HG03108 (cell line): ENCODE results near the gene HNRNPLL.
"Not testable (repeated sequence)": the region's sequence is repeated elsewhere in the genome, so short reads cannot be mapped to it uniquely, and the experiment has no call there.

Source experiments
- ATAC-seq: cut with Tn5 transposase; IDR thresholded peaks from one replicate; pipeline ENCODE4 v1.9.1; 2021; ENCODE audit warnings: moderate library complexity; ENCODE audit not compliant: unreplicated experiment

Gene HNRNPLL

DNA sequence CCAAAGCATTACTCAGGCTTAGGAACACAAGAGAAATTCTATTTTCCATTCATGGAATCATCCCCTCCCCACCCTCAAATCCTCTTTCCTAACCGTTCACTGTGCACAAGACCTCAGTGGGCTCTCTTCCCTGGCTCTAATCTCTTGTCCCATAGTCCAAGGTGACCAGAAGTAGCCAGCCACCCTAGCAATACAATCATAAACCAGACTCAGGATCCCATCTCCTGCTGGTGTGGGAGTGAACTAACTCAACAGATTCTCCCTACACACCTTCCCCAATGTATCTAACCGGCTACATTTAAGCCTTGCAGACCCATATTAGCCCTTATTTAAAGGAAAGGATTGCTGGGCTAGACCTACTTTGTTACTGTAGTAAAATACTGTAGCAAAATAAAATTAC lies 45.5 kb downstream of the HNRNPLL start:
- no peak for ATAC-seq

DNA sequence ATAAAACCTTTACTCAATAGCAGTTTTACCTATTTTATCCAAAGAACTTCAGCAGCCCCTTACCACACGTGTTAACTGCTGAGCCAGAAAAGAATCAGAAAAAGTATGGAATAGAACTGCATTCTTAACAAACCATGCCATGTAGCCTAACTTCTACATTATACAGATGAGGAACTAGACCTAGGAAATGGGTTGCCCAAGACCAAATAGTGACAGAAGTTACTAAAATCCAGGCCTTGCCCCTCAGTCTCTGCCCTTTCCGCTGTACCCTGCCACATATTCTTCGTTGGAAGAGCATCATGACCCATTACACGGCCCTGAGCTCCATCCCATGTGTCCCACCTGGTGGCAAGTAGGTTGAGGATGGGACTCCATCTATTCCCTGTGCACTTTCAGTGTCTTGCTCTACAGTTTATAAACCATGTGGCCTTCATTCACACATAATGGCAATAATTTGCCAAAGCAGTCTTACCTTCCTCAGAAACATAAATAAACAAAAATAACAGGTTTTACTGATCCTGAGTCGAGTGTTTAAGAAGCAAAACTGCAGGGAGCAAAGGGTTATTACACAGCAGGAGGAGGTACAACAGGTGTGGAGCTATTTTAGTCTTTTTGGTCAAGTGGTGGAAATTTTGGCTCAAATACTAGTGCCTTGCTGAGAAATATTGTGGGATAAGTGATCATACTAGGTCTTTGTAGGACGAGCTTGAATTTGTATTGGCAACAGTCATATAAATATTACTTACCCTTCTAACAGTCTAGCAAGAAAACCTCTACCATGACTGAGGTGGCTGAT lies 46.5 kb downstream of the HNRNPLL start:
- ATAC-seq: no peak

DNA sequence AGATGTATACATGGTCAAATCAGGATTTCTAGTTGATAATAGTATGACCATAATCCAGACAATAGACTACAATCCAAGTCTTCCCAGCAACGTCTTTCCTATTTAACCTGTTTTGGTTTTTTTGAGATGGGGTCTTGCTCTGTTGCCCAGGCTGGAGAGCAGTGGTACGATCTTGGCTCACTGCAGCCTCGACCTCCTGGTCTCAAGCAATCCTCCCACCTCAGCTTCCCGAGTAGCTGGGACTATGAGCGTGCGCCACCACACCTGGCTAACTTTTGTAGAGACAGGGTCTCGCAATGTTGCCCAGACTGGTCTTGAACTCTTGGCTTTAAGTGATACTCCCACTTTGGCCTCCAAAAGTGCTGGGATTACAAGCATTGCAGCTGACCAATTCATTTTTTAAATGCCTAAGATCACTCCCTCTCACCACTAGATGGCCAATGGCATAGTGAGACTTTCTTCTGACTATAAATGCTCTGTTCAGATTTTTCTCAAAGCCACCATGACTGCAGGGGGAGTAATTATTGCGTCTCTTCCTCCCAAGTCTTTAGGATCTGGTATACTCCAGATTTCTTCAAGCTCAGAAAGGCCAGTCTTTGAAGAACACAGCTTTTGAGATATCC lies 47.6 kb downstream of the HNRNPLL start:
- no peak for ATAC-seq

DNA sequence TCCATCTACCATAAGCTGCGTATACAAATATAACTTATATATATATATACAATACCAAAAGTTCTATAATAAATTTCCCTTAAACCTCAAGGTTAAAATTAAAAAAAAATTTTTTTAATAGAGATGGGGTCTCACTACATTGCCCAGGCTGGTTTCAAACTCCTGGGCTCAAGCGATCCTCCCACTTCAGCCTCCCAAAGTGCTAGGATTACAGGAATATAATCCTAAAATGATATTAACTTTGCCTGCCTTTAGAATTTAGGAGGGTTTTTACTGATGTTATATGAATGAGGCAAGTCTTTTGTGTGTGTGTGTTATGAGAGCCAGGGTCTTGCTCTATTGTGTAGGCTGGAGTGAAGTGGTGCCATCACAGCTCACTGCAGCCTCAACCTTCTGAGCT lies 49.2 kb downstream of the HNRNPLL start:
- ATAC-seq: no peak

DNA sequence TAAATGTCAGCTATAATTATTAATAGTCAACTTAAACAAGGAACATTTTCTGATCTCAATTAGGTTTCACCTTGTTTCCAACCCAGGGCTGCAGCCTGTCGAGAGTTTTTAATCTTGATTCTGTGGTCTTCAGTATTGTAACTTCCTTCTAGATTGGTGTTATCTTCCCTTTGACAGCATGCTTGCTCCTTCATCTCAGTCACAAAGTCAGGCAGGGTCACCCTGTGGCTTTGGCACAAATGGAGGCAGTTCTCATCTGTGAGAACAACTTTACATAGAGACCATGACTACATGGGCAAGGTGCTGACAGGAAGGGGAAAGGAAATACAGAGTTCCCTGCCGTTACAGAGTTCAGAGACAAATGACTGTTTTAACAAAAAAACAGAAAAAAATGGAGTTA lies 50.5 kb downstream of the HNRNPLL start:
- ATAC-seq: no peak

DNA sequence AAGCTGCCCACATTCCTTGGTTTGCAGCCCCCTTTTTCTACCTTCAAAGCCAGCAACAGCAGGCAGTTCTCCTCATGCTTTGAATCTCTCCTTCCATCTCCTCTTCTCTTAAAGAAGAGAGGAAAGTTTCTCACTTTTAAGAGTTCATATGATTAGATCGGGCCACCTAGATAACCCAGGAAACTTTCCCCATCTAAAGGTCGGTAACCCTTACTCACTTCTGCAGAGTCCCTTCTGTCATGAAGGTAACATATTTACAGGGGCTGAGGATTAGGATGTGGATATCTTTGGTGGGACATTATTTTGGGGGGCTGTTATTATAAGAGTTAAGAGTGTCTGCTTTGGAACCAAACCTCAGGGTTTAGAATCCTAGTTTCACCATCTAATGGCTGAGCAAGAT lies 51.0 kb downstream of the HNRNPLL start:
- no peak for ATAC-seq

DNA sequence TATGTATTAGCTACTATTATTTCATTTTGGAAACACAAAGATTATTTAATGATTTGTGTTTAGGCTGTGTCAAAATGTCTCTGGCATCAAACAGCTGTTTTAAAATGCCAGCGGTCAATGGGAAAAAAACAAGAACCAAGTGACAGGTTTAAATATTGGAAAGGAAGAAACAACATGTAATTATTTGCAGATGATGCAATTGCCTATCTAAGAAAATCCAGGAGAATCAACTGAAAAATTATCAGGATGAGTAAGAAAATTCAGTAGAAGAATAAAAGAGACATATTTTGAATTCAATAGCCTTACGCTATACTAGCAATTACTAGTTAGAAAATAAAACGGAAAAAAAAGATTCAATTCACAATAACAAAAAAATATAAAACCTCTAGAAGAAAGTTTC lies 51.6 kb downstream of the HNRNPLL start:
- no peak for ATAC-seq

DNA sequence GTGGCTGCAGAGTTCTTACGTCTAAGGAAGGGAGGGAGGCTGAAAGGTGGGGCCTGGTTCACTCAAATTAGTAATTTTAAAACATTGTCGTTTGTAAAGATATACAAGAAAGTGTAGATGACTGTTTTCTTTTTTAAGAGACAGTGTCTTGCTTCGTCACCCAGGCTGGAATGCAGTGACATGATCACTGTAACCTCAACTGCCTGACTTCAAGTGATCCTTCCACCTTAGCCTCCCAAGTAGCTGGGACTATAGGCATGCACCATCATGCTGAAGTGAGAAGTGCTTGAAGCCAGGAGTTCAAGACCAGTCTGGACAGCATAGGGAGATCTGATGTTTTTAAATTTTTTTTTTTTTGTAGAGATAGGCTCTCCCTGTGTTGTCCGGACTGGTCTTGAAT lies 52.9 kb downstream of the HNRNPLL start:
- ATAC-seq: no peak

DNA sequence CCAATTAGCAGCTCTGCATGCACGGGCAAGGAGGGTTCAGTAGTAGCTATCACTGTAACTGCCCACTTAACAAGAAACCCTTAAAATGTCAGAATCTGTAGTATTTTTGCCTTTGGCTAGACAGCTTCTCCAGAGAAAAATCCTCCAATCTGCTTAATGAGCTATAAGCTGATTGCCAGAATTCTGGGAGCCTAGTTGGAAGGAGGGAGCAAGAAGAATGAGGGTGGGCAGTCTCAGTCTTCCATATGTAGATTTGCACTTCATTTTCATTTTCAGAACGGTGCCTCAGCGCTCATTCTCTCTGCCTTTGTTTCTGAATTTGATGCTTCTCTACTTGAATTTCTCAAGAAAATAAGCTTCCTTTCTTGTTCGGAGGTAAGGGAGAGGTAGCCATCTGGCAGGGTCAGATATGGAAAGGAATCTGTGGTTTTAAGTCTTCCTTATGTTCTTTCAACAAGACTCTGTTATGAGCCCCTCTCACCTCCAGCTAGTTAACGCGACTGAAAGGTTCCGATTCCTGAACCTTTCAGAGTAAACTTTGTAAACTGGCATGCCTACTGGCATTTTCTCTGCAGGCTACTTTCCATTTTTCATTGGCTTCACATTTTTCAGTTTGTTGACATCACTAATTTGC lies 53.5 kb downstream of the HNRNPLL start:
- ATAC-seq: no peak

DNA sequence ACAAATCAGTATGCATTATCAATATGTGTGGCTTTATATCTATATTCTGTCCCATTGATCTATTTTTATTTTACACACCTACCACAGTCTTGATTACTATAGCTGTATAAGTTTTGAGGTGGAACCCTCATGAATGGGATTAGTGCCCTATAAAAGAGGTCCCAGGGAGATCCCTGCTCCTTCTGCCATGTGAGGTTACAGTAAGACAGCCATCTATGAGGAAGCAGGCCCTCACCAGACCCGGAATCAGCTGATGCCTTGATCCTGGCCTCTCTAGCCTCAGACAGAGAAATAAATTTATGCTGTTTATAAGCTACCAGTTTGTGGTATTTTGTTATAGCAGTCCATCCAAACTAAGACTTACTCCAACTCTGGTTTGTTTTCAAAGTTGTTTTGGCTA lies 54.9 kb downstream of the HNRNPLL start:
- no peak for ATAC-seq

DNA sequence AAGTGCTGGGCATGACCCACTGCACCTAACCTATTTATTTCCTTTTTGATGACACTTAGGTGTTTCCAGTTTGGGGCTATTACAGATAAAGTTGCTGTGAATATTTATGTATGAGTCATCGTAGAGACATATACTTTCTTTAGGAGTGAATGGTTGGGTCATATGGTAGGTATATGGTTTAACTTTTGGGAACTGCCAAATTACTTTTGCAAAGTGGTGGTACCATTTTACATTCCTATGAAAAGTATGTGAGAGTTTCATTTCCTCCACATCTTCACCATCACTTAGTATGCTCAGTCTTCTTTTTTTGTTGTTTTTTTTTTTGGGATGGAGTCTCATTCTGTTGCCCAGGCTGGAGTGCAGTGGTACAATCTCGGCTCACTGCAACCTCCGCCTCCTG lies 56.1 kb downstream of the HNRNPLL start:
- no peak for ATAC-seq

DNA sequence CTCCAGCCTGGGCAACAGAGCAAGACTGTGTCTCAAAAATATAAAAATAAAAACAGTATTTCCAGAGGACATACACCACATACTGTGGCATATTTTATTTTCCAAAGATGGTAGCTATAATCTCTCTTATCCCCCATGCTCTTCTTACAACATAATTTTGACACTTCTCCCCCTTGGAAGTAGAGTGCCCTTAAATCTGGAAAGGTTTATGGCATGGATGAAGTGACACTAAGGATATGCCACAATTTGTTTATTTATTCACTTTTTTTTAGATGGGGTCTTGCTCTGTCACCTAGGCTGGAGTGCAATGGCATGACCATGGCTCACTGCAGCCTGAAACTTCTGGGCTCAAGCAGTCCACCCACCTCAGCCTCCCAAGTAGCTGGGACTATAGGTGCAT lies 56.7 kb downstream of the HNRNPLL start:
- ATAC-seq: no peak

DNA sequence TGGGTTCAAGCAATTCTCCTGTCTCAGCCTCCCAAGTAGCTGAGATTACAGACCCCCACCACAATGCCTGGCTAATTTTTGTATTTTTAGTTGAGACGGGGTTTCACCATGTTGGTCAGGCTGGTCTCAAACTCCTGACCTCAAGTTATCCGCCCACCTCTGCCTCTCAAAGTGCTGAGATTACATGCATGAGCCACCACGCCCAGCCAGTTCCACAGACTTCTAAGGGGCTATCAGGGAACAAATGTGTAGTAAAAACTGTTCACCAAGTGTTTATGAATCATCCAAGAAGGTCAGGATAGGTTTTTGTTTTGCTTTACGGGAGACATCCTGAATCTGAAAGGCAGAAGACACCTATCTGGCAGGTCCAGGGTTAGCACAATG lies 60.5 kb downstream of the HNRNPLL start:
- ATAC-seq: not testable (repeated sequence)

DNA sequence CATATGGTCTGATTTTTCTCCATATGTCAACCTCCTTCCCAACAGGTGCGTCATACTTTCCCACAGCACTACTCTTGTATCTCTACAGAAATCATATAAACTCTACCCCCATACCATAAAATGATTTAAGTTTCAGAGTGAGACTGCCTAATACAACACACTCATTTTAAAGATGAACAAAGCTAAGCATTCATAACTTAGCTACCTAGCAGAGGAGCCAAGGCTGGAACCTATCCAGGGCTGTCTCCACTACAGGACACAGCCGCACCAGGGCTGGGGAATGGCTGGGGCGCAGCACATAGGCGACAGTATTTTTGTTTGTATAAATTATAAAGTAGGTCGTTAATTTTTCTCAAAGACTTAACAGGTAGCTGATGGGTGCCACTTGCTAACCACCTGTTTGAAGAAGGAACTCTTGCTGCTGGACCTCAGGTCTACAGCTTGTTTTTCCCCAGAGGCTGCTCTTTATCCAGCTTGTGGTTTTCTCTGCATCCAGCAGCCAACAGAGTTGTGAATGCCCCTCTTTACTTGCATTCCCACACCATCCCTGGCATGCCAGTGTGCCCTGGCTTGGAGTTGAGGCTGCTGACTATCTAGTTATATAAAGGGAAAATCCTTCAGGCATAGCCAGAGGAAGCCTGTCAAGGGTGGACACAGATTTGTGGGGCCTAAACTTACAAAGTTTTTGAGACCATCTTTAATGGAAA lies 62.0 kb downstream of the HNRNPLL start:
- ATAC-seq: no peak

DNA sequence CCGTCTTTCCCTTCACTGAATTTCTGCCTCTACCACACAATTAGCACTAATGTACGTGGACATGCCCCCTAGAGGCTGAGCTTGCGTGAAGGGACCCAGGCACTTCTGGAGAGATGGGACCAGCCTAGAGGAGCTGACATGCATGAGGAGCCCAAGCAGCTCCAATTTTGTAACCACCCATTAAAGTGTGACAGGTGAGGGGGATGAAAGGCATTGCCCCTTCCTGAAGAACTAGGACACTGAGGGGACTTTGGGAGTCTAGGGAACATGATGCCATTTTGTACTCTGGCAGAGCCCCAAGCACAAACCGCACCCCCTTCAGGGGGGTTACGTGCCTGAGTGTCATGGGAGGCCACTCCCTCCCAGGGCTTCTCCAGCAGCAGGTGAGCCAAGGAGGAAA lies 63.6 kb downstream of the HNRNPLL start:
- ATAC-seq: no peak

DNA sequence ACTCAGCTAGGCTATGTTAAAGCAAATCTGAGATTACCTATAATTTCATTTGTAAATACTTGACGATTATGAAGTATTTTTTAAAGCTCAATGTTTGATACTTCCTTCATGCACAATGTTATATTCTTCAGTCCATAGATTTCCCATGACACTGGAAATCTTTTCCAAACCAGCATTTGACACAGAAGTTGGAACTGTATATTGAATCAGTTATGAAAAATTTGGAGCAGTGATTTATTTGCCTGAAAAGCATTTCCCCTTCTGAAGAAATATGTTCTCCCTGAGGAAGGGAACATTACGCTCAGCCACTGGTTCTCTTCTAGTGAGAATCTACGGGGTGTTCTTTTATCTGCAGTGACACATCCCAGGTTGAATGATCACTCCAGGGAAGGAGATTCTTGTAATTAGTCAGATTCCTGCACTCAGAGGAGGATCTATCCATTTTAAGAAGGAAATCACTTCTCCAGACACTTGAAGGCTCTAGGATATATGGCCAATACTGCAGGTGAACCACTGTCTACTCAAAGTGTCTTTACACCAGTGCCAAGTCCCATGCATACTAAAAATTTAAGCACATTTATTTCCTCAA lies 64.7 kb downstream of the HNRNPLL start:
- no peak for ATAC-seq

DNA sequence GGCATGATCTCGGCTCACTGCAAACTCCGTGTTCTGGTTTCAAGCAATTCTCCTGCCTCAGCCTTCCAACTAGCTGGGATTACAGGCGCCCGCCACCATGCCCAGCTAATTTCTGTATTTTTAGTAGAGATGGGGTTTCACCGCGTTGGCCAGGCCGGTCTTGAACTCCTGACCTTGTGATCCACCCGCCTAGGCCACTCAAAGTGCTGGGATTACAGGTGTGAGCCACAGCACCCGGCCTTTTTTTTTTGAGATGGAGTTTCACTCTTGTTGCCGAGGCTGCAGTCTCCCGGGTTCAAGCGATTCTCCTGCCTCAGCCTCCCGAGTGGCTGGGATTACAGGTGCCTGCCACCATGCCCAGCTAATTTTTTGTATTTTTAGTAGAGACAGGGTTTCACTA lies 65.4 kb downstream of the HNRNPLL start:
- not testable (repeated sequence) for ATAC-seq

DNA sequence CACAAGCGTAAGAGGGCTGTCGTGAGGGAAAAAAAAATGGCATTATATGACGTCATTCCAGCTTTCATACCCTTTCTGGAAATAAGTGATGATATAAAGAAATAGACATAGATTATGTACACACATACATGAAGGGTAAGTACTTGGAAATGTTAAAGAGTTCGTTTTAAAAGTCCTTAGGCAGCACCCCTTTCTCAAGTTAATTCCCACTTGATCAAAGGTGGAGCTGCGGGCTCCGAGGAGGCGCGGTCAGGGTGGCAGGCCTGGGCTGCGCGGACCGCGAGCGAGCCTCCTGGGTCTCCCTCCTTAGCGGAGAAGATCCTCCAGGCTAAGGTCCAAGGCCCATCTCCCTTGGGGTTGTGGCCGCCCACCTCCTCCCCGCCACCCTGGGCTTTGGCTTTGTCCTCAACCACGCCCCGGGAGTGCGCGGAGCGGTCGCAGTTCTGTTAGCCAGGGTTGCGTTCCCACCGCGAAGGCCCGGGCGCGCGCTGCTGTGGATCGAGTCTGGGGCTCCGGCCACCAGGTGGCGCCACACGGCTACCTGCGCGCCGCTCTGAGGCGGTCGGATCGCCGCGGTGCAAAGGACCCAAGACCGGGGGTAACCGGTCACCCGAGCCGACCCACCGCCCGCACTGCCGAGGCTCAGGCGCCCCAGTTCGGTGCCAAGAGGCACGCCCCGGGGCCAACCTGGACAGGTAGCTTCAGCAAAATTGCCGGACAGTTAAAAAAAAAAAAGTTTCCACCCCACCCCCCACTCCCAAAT lies 66.8 kb downstream of the HNRNPLL start:
- peak; percentile 47 for ATAC-seq

DNA sequence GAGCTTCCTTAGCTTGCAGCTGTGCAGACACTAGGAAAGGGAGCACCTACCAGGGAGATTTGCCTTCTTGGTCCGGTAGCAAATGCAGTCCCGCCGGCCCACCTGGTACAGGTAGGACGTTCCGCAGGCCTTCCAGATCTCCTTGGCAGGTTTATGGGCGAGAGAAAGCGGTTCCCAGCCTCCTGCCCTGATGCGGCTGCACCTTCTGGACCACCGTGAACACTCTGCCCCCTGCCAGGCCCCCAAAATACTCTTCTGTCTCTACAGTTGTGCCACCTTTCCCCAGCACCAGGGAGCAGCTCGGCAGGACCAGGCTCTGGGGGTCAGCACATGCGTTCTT lies 67.4 kb downstream of the HNRNPLL start:
- no peak for ATAC-seq

DNA sequence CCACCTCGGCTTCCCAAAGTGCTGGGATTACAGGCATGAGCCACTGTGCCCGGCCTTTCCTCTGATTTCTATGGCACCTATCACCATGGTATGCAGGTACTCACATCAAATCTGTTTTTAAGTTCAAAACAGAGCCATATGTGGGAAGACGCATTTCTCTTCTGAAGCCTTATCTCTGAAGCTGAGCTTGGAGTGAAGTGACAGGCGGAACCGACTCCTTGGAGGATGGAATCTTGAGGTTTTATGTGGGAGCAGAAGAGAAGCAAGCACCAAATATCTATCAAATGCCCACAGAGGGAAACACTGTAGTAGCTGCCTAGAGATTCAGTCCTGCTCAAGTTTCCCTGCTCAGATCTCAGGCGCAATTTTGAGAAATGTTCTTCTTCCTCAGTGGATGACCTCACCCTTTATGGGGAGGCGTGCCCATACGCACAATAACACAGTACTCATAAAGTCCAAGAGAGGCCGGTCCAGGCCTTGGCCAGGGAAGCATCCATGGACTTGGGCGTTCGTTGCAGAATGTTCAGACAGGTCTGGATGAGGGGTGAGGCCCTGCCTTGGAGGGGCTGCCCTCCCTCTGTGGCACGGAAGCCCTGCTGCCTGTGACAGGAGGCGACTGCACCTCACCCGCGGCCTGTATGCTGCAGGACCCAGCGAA lies 67.9 kb downstream of the HNRNPLL start:
- ATAC-seq: no peak
